ENCODE results near the gene KDM5A.
A peak's percentile ranks its signal among the peaks of the same experiment; 100 is the strongest.
"Not testable (repeated sequence)": the region's sequence is repeated elsewhere in the genome, so short reads cannot be mapped to it uniquely, and the experiment has no call there.

The KDM5A gene

DNA sequence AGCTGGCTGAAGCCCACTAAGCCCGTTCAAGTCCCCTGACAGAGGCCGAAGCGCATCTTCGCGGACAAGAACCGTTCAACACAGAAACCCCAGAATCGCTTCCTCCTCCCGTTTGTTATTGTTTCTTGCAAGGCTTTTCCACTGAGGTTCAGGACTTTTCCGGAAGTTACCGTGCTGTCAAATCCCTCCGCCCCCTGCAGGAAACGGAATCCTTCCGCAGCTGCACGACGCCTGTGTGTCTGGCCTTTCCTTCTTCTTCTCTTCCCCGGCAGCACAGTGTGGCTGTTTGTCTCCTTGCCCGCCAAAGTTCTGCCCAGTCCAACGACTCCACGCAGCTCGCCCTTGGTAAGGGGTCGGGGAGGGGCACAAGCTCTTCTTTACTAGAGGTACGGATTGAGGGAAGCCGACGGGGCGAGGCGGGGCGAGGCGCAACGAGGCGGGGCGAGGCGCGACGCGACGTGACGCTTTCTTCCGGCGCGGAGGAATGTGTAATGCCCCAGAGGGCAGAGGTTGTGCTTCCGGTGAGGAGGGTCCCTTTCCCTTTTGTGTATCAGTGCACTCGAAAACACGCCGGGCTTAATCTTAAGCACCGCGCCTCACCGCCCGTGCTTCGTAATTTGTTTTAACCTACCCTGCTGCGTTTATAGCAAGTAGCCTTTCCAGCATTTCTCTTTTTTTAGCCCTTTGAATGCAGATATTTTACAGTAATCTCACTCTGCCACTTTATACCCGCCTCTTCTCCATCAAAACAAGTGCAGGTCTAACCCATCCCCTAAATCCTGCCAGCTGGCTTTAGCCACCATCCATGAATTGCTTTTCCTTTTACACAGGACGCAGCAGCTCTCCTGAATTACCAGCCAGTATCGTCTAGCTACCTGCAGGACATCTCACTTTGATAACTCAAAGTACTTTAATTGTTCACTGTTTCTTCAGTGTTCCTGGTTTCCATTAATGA is at the start of gene KDM5A:
KDM5A (minus strand) TSS at position 179 of the 955 bp plus-strand sequence. CDS start 229 bp downstream, outside the sequence.
- H3K27me3 ChIP-seq (ENCODE audit: low read depth, low read length): no peaks in the 10 kb centered on the region
- H3K36me3 ChIP-seq (ENCODE audit: control insufficient read depth in 1 of 2, insufficient read depth in 2 of 2, low read length in 2 of 2): peaks cover 0 to 3% of the 10 kb centered on the region in 2 donors
- peaks cover 6 to 30% of the 10 kb centered on the region in 2 donors for H3K4me1 ChIP-seq (ENCODE audit: control insufficient read depth in 1 of 2, insufficient read depth in 2 of 2, low read length in 2 of 2)
- H3K27ac ChIP-seq (ENCODE audit: low read length): peak within 1 kb of the TSS; percentile 94
- H3K9me3 ChIP-seq (ENCODE audit: control insufficient read depth in 1 of 2, low read length in 2 of 2): no peaks in the 10 kb centered on the region
- peak within 1 kb of the TSS; percentile 97 to 99 for H3K4me3 ChIP-seq (ENCODE audit: low read depth in 1 of 2, low read length in 2 of 2)

DNA sequence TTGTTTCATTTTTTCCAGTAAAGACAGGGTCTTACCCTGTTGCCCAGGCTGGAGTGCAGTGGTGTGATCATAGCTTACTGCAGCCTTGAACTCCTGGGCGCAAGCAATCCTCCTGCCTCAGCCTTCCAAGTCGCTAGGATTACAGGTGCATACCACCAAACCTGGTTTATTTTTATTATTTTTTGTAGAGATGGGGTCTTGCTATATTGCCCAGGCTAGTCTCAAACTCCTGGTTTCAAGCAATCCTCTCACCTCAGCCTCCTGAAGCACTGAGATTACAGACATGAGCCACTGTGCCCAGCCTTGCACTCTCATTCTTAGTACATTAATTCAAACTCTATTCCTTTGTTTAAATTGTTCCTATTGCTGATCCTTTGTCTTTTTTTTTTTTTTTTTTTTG is 46.6 kb upstream of the KDM5A start:
- H3K27me3 ChIP-seq (ENCODE audit: low read depth, low read length); H3K4me1 ChIP-seq (ENCODE audit: control insufficient read depth in 1 of 2, insufficient read depth in 2 of 2, low read length in 2 of 2); H3K9me3 ChIP-seq (ENCODE audit: control insufficient read depth in 1 of 2, low read length in 2 of 2); H3K4me3 ChIP-seq (ENCODE audit: low read depth in 1 of 2, low read length in 2 of 2); H3K27ac ChIP-seq (ENCODE audit: low read length): not testable (repeated sequence)
- peaks cover 10 to 22% of the 10 kb centered on the region in 2 donors for H3K36me3 ChIP-seq (ENCODE audit: control insufficient read depth in 1 of 2, insufficient read depth in 2 of 2, low read length in 2 of 2)

DNA sequence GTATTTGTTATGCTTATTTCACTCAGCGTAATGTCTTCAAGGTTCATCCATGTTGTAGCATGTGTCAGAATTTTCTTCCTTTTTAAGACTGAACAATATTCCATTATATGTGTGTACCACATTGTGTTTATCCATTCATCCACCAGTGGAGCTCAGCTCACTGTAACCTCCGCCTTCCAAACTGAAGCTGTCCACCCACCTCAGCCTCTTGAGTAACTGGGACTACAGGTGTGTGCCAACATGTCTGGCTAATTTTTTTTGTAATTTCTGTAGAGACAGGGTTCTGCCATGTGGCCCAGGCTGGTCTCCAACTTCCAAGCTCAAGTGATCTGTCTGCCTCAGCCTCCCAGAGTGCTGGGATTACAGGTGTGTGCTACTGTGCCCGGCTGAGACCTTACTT is 33.4 kb upstream of the KDM5A start:
- Histone ChIP-seq H3K4me3 (ENCODE audit: low read depth in 1 of 2, low read length in 2 of 2) (no peak overlapping the region), H3K27ac (ENCODE audit: low read length) (no peak overlapping the region), H3K36me3 (ENCODE audit: control insufficient read depth in 1 of 2, insufficient read depth in 2 of 2, low read length in 2 of 2) (peaks cover 4 to 23% of the 10 kb centered on the region in 2 donors), H3K9me3 (ENCODE audit: control insufficient read depth in 1 of 2, low read length in 2 of 2) (no peaks in the 10 kb centered on the region), H3K27me3 (ENCODE audit: low read depth, low read length) (no peaks in the 10 kb centered on the region), H3K4me1 (ENCODE audit: control insufficient read depth in 1 of 2, insufficient read depth in 2 of 2, low read length in 2 of 2) (no peaks in the 10 kb centered on the region)

DNA sequence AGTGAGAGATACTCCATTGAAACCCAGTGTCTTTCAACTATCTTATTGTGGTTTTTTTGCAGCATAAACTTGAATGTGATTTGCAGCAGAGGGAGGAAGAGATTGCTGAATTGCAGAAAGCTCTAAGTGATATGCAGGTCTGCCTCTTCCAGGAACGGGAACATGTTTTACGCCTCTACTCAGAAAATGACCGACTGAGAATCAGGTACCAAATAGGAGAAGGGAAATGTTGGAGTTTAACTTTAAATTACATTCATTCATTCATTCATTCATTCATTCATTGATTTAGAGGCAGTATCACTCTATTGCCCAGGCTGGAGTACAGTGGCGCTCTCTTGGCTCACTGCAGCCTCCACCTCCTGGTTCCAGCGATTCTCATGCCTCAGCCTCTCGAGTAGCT is 29.3 kb upstream of the KDM5A start:
- H3K36me3 ChIP-seq (ENCODE audit: control insufficient read depth in 1 of 2, insufficient read depth in 2 of 2, low read length in 2 of 2): peaks cover 4 to 24% of the 10 kb centered on the region in 2 donors
- no peaks in the 10 kb centered on the region for H3K27me3 ChIP-seq (ENCODE audit: low read depth, low read length)
- H3K9me3 ChIP-seq (ENCODE audit: control insufficient read depth in 1 of 2, low read length in 2 of 2): no peaks in the 10 kb centered on the region
- no peak overlapping the region for H3K27ac ChIP-seq (ENCODE audit: low read length)
- H3K4me3 ChIP-seq (ENCODE audit: low read depth in 1 of 2, low read length in 2 of 2): no peak overlapping the region
- no peaks in the 10 kb centered on the region for H3K4me1 ChIP-seq (ENCODE audit: control insufficient read depth in 1 of 2, insufficient read depth in 2 of 2, low read length in 2 of 2)

DNA sequence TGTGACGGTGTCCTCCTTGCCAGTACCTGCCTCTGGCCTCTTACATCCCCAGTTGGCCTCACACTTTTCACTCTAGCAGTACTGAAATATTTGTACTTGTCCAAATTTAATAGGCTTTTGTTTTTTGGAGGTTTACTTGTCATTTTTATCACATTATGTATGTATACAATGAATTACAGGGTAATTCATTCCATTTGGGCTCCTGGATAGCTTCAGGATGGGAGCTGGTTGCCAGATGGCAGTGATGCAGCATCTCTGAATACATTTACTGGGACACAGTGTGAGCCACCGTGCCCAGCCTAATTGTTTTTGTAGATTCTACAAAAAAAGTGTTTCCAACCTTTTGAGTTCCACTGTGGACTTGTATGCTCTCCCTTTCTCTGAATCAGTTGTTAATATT is 25.7 kb upstream of the KDM5A start:
- H3K4me1 ChIP-seq (ENCODE audit: control insufficient read depth in 1 of 2, insufficient read depth in 2 of 2, low read length in 2 of 2): no peaks in the 10 kb centered on the region
- H3K27me3 ChIP-seq (ENCODE audit: low read depth, low read length): no peaks in the 10 kb centered on the region
- no peak overlapping the region for H3K27ac ChIP-seq (ENCODE audit: low read length)
- H3K4me3 ChIP-seq (ENCODE audit: low read depth in 1 of 2, low read length in 2 of 2): no peak overlapping the region
- no peaks in the 10 kb centered on the region for H3K9me3 ChIP-seq (ENCODE audit: control insufficient read depth in 1 of 2, low read length in 2 of 2)
- H3K36me3 ChIP-seq (ENCODE audit: control insufficient read depth in 1 of 2, insufficient read depth in 2 of 2, low read length in 2 of 2): peaks cover 4 to 35% of the 10 kb centered on the region in 2 donors

DNA sequence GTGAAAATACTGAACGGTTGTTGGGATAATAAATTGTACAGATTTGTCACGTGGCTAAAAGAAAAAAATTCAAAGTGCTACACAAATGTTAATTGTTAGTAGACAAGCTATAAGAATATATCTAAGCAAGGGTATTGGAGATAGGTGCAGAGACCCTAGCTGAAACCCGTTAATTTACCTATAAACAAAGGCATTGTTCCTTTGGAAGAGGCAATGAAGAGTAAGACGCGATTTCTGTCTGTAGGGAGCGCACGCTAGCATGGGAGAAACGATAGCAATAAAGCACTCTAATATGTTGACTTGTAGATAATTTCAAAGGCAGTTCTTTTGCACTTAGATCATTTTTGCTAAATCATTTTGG is 12.9 kb upstream of the KDM5A start:
- no peaks in the 10 kb centered on the region for H3K36me3 ChIP-seq (ENCODE audit: control insufficient read depth in 1 of 2, insufficient read depth in 2 of 2, low read length in 2 of 2)
- H3K4me1 ChIP-seq (ENCODE audit: control insufficient read depth in 1 of 2, insufficient read depth in 2 of 2, low read length in 2 of 2): peaks cover 8% of the 10 kb centered on the region in 2 donors
- H3K4me3 ChIP-seq (ENCODE audit: low read depth in 1 of 2, low read length in 2 of 2): peak overlapping the region; percentile 93 to 99
- H3K27ac ChIP-seq (ENCODE audit: low read length): peak overlapping the region; percentile 45
- no peaks in the 10 kb centered on the region for H3K9me3 ChIP-seq (ENCODE audit: control insufficient read depth in 1 of 2, low read length in 2 of 2)
- H3K27me3 ChIP-seq (ENCODE audit: low read depth, low read length): no peaks in the 10 kb centered on the region

DNA sequence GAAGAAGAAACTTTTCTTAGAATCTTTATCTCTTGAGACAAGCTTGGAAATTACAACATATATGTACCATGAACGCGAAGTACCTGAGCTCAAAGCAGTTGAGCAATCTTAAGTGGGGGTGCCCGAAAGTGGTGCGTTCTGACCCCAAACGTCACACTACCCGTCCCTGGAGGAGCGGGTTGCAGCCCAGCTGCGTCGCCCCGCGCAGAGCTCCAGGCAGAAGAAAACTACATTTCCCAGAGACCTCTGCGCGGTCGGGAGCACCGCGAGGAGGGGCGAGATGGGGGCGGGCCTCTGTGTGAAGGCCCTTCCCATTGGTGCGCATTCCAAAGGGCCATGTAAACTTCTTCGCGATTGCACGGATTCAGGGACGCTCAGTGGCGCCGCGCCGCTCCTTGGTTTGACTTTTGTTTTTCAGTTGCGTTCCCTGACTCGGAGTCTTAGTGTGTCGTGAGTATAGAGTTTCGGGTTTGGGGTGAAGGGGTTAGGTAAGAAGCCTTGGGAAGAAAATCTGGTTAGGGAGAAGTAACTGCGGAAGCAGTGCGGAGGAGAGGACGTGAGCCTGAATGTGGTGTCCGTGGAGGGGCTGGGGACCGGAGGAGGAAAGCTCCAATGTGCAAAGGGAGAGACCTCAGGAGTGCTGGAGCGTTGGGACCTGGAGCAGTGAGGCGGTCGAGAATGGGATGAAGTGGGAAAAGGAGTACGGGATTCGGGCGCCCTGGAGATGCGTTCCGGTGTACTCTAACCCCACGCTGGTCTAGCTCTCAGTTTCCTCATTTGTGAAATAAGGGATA is 12.3 kb upstream of the KDM5A start, which contains the start of gene CCDC77:
CCDC77 (plus strand) TSS at position 410 of the 794 bp plus-strand sequence. CDS start 7,740 bp downstream, outside the sequence.
- Histone ChIP-seq H3K9me3 (ENCODE audit: control insufficient read depth in 1 of 2, low read length in 2 of 2) (no peaks in the 10 kb centered on the region), H3K4me1 (ENCODE audit: control insufficient read depth in 1 of 2, insufficient read depth in 2 of 2, low read length in 2 of 2) (peaks cover 8% of the 10 kb centered on the region in 2 donors), H3K27ac (ENCODE audit: low read length) (peak within 1 kb of the TSS; percentile 45), H3K27me3 (ENCODE audit: low read depth, low read length) (no peaks in the 10 kb centered on the region), H3K4me3 (ENCODE audit: low read depth in 1 of 2, low read length in 2 of 2) (peak within 1 kb of the TSS; percentile 93 to 99), H3K36me3 (ENCODE audit: control insufficient read depth in 1 of 2, insufficient read depth in 2 of 2, low read length in 2 of 2) (no peaks in the 10 kb centered on the region)

DNA sequence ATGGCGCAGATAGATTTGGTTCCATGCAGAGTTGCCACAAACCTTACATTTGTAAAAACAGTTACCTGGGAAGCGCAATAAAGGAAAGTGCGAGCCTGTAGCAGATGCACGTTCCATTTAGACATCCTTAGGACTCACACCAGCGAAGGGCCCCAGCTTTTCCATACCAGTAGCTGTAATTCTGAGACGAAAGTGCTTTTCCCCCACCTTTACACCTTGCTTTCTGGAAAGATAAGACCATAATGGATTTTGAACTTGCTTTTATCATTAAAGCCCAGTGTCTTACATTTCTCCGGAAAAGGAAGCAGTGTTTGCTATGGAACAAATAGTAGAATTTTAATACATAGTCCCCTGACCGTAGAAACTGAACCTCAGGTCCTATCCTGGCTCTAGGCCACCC is 11.7 kb upstream of the KDM5A start:
- H3K9me3 ChIP-seq (ENCODE audit: control insufficient read depth in 1 of 2, low read length in 2 of 2): no peaks in the 10 kb centered on the region
- peak overlapping the region; percentile 93 to 99 for H3K4me3 ChIP-seq (ENCODE audit: low read depth in 1 of 2, low read length in 2 of 2)
- H3K27ac ChIP-seq (ENCODE audit: low read length): no peak overlapping the region
- H3K36me3 ChIP-seq (ENCODE audit: control insufficient read depth in 1 of 2, insufficient read depth in 2 of 2, low read length in 2 of 2): no peaks in the 10 kb centered on the region
- H3K4me1 ChIP-seq (ENCODE audit: control insufficient read depth in 1 of 2, insufficient read depth in 2 of 2, low read length in 2 of 2): peaks cover 8% of the 10 kb centered on the region in 2 donors
- H3K27me3 ChIP-seq (ENCODE audit: low read depth, low read length): no peaks in the 10 kb centered on the region

DNA sequence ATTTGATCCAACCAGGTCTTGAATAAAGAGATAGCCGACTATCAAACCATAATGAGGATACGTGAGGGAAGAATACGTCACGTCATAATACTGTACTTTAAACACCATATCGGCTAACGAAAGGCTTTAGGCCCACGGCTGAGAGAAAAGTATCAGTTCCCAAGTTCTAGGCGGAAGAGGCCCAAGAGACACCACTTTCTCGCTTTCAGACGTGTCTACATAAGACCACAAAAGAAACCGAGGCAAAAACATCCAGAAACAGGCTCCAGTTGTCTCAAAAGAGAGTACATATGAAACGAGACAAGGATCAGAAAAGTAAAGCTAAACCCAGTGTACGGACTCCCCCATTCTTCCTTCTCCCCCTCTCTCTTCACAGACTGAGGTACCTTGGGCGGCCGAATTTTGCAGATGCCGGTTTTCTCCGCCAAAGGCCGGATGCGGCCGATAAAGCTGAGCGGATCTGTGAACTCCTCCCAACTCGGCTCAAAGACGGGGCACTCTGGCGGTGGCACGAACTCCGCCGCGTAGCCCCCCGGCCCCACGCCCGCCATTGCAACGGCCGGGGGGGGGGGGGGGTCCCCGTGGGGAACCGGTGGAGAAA is 479 bp downstream of the KDM5A start:
- no peaks in the 10 kb centered on the region for H3K27me3 ChIP-seq (ENCODE audit: low read depth, low read length)
- no peaks in the 10 kb centered on the region for H3K9me3 ChIP-seq (ENCODE audit: control insufficient read depth in 1 of 2, low read length in 2 of 2)
- H3K4me3 ChIP-seq (ENCODE audit: low read depth in 1 of 2, low read length in 2 of 2): peak overlapping the region; percentile 97 to 99
- peaks cover 8 to 11% of the 10 kb centered on the region in 2 donors for H3K36me3 ChIP-seq (ENCODE audit: control insufficient read depth in 1 of 2, insufficient read depth in 2 of 2, low read length in 2 of 2)
- peaks cover 6 to 30% of the 10 kb centered on the region in 2 donors for H3K4me1 ChIP-seq (ENCODE audit: control insufficient read depth in 1 of 2, insufficient read depth in 2 of 2, low read length in 2 of 2)
- peak overlapping the region; percentile 94 for H3K27ac ChIP-seq (ENCODE audit: low read length)

DNA sequence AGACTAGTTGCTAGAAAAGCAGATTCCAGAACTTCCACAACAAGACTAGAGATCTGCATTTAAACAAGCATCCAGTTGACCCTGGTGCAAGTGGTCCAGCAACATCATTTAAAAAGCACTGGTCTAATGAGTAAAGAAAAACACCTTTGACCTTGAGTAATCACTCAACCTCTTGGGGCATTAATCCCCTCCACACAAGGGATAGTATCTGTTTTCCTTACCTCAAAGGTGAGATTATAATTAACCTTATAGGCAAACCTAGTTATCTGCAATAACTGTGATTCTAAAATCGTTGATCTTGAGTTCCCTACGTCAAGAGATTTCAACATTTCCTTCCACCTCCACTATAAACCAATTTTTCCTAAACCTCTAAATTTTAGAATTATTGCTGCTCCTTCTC is 1.1 kb downstream of the KDM5A start:
- Histone ChIP-seq H3K36me3 (ENCODE audit: control insufficient read depth in 1 of 2, insufficient read depth in 2 of 2, low read length in 2 of 2) (peaks cover 13 to 16% of the 10 kb centered on the region in 2 donors), H3K27ac (ENCODE audit: low read length) (peak overlapping the region; percentile 94), H3K4me1 (ENCODE audit: control insufficient read depth in 1 of 2, insufficient read depth in 2 of 2, low read length in 2 of 2) (peaks cover 6 to 30% of the 10 kb centered on the region in 2 donors), H3K27me3 (ENCODE audit: low read depth, low read length) (no peaks in the 10 kb centered on the region), H3K9me3 (ENCODE audit: control insufficient read depth in 1 of 2, low read length in 2 of 2) (no peaks in the 10 kb centered on the region), H3K4me3 (ENCODE audit: low read depth in 1 of 2, low read length in 2 of 2) (peak overlapping the region; percentile 97 to 99)

DNA sequence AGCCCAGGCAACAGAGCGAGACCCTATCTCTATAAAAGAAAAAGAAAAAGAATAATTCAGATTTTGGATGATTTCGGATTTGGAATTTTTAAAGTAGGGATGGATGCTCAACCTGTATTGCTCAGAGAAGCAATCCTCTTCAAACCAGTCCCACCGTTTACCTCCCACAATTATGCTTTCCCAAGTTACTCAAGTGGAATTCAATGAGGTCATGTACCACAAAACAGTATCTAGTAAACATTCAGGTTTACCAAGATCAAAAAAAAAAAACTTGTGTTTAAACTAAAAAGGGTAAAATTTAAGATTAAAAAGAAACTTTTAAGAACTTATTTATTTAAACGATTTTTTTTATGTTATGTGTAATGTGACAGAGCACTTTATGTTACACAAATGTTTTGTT is 2.5 kb downstream of the KDM5A start:
- Histone ChIP-seq H3K27ac (ENCODE audit: low read length) (no peak overlapping the region), H3K27me3 (ENCODE audit: low read depth, low read length) (no peaks in the 10 kb centered on the region), H3K36me3 (ENCODE audit: control insufficient read depth in 1 of 2, insufficient read depth in 2 of 2, low read length in 2 of 2) (peaks cover 21 to 22% of the 10 kb centered on the region in 2 donors), H3K4me3 (ENCODE audit: low read depth in 1 of 2, low read length in 2 of 2) (peak overlapping the region; percentile 25 to 97), H3K9me3 (ENCODE audit: control insufficient read depth in 1 of 2, low read length in 2 of 2) (no peaks in the 10 kb centered on the region), H3K4me1 (ENCODE audit: control insufficient read depth in 1 of 2, insufficient read depth in 2 of 2, low read length in 2 of 2) (peaks cover 6 to 30% of the 10 kb centered on the region in 2 donors)

Measured in muscle layer of duodenum (tissue), 2 donors.